HCT116 (cell line): ENCODE data around the gene PGM2. TPM values are rescaled to one million over a fixed set of nuclear protein-coding genes. Genes with fewer than 3 reads are reported as not detected.

ENCODE experiments used
- ATAC-seq: fragments of 200-7000 bp; cut with Tn5 transposase; 2 replicates; pipeline ENCODE4 v1.9.1; 2020; ENCODE audit warnings: mild to moderate bottlenecking, moderate library complexity
- BruUV-seq: library from RNA; stranded (reverse); fragments of 400-500 nt; replicated peaks from 2 replicates; lab custom pipeline; 2021; lab: Mats Ljungman, UMichigan
- CTCF ChIA-PET: fragments of 300-600 bp; sonication (Branson Sonifier 250); formaldehyde crosslinking; loops from one replicate; lab custom pipeline; 2021; ENCODE audit warnings: antibody characterized with exemption; lab: Charles Lee
- POLR2A ChIA-PET: fragments of 300-600, 350-600 bp; sonication (Branson Sonifier 250); formaldehyde crosslinking; loops from one replicate; lab custom pipeline; 2021; ENCODE audit warnings: antibody characterized with exemption; lab: Charles Lee
- RAD21 ChIA-PET, 2 experiments: fragments of 300-600 bp; sonication (Branson Sonifier 250); formaldehyde crosslinking; loops; one replicate each; lab custom pipeline; 2023; ENCODE audit warnings: low total read pairs in 2 of 2; ENCODE audit not compliant: uncharacterized antibody in 2 of 2, unreplicated experiment in 2 of 2, low non-redundant PET in 1 of 2; lab: Charles Lee
- DNase-seq: peaks from one replicate; pipeline ENCODE4 v3.0.0-alpha.2; 2010; ENCODE audit warnings: low read depth, low spot score
- H2AFZ ChIP-seq: fragments of 200-600 bp; shearing (Covaris generic), sonication (generic); 2 replicates; pipeline ENCODE4 v1.6.1; 2017; ENCODE audit warnings: low read depth, mixed run types, mixed read lengths, antibody characterized with exemption, low read length; ENCODE audit not compliant: poor library complexity, severe bottlenecking
- H3K27ac ChIP-seq: 2 replicates; pipeline ENCODE4 v1.5.1; 2012; ENCODE audit warnings: low read depth, low read length
- H3K27me3 ChIP-seq: fragments of 200-600 bp; sonication (generic); 2 replicates; pipeline ENCODE4 v1.6.1; 2016; ENCODE audit warnings: mixed run types, low read length, mixed read lengths; ENCODE audit not compliant: insufficient read depth
- H3K36me3 ChIP-seq, 2 experiments: fragments of 200-500 bp in 1 of 2; fragments of 200-600 bp in 1 of 2; sonication (Bioruptor generic) in 1 of 2; sonication (generic) in 1 of 2; 2 replicates each; pipeline versions ENCODE4 v1.5.1 to v1.6.1; 2014 to 2016; ENCODE audit warnings: low read length in 2 of 2, inconsistent platforms in 1 of 2, mixed read lengths in 1 of 2, mixed run types in 1 of 2; ENCODE audit not compliant: insufficient read depth in 2 of 2, control insufficient read depth in 1 of 2
- H3K4me1 ChIP-seq, 2 experiments: fragments of 200-600 bp in 1 of 2; sonication (generic) in 1 of 2; 2 replicates each; pipeline versions ENCODE4 v1.5.1 to v1.6.1; 2012 to 2017; ENCODE audit warnings: low read length in 2 of 2, inconsistent platforms in 1 of 2, mild to moderate bottlenecking in 1 of 2, mixed read lengths in 1 of 2, mixed run types in 1 of 2, moderate library complexity in 1 of 2; ENCODE audit not compliant: insufficient read depth in 2 of 2, control insufficient read depth in 1 of 2
- H3K4me2 ChIP-seq: fragments of 200-600 bp; sonication (generic); 2 replicates; pipeline ENCODE4 v1.6.1; 2017; ENCODE audit warnings: mixed run types, low read length, mixed read lengths
- H3K4me3 ChIP-seq, 2 experiments: fragments of 200-600 bp in 1 of 2; sonication (generic) in 1 of 2; replicated peaks in 1 of 2; 2 replicates each; pipeline ENCODE4 v1.5.1; 2011 to 2016; ENCODE audit warnings: low read length in 2 of 2, control low read depth in 1 of 2, low read depth in 1 of 2, mild to moderate bottlenecking in 1 of 2, mixed read lengths in 1 of 2, mixed run types in 1 of 2
- H3K79me2 ChIP-seq: fragments of 200-600 bp; sonication (generic); 2 replicates; pipeline ENCODE4 v1.6.1; 2017; ENCODE audit warnings: mild to moderate bottlenecking, mixed run types, low read length, moderate library complexity, mixed read lengths; ENCODE audit not compliant: insufficient read depth
- H3K9ac ChIP-seq: fragments of 200-600 bp; sonication (generic); 2 replicates; pipeline ENCODE4 v1.6.1; 2016; ENCODE audit warnings: low read length, mixed read lengths
- H3K9me2 ChIP-seq: fragments of 200-600 bp; sonication (generic), shearing (Covaris generic); 2 replicates; pipeline ENCODE4 v1.6.1; 2017; ENCODE audit warnings: mixed run types, mild to moderate bottlenecking, moderate library complexity; ENCODE audit not compliant: insufficient read depth
- H3K9me3 ChIP-seq, 2 experiments: fragments of 200-500 bp in 1 of 2; fragments of 200-600 bp in 1 of 2; sonication (Bioruptor generic) in 1 of 2; sonication (generic) in 1 of 2; 2 replicates each; pipeline ENCODE4 v1.6.1; 2014 to 2017; ENCODE audit warnings: low read length in 2 of 2, mixed read lengths in 2 of 2, inconsistent platforms in 1 of 2, low read depth in 1 of 2, mild to moderate bottlenecking in 1 of 2, mixed run types in 1 of 2, moderate library complexity in 1 of 2; ENCODE audit not compliant: control insufficient read depth in 1 of 2, insufficient read depth in 1 of 2
- H4K20me1 ChIP-seq: fragments of 200-600 bp; sonication (generic), shearing (Covaris generic); 2 replicates; pipeline ENCODE4 v1.6.1; 2017; ENCODE audit warnings: mixed run types, mild to moderate bottlenecking, moderate library complexity; ENCODE audit not compliant: insufficient read depth
- CBX3 ChIP-seq: IDR thresholded peaks from 2 replicates; pipeline ENCODE4 v1.6.1; 2012; ENCODE audit warnings: low read depth
- CTCF ChIP-seq, 3 experiments: fragments of 200-600 bp in 1 of 3; sonication (generic) in 1 of 3; IDR thresholded peaks in 2 of 3; conservative IDR thresholded peaks in 1 of 3; 2 replicates each; pipeline ENCODE4 v1.5.1; 2012 to 2017; ENCODE audit warnings: low read depth in 2 of 3, low read length in 2 of 3, antibody characterized with exemption in 1 of 3, borderline replicate concordance in 1 of 3, control low read depth in 1 of 3, mild to moderate bottlenecking in 1 of 3, mixed read lengths in 1 of 3, mixed run types in 1 of 3, moderate library complexity in 1 of 3; ENCODE audit not compliant: insufficient read depth in 1 of 3
- EGR1 ChIP-seq: IDR thresholded peaks from 2 replicates; pipeline ENCODE4 v1.6.1; 2012; ENCODE audit warnings: low read depth
- ELF1 ChIP-seq: IDR thresholded peaks from 2 replicates; pipeline ENCODE4 v1.6.1; 2012; ENCODE audit warnings: low read depth, borderline replicate concordance
- EZH2 ChIP-seq: fragments of 200-600 bp; sonication (generic); IDR thresholded peaks from 2 replicates; pipeline ENCODE4 v1.6.1; 2017; ENCODE audit warnings: antibody characterized with exemption, mixed run types
- EZH2phosphoT487 ChIP-seq: fragments of 200-600 bp; IDR thresholded peaks from 2 replicates; pipeline ENCODE4 v1.6.1; 2018; ENCODE audit warnings: antibody characterized with exemption, borderline replicate concordance
- FOSL1 ChIP-seq: IDR thresholded peaks from 2 replicates; pipeline ENCODE4 v1.6.1; 2012; ENCODE audit warnings: low read depth
- MAX ChIP-seq: IDR thresholded peaks from 2 replicates; pipeline ENCODE4 v1.6.1; 2012
- POLR2A ChIP-seq: IDR thresholded peaks from 2 replicates; pipeline ENCODE4 v1.7.0; 2011; ENCODE audit warnings: borderline replicate concordance; ENCODE audit not compliant: insufficient read depth, insufficient read length; ENCODE audit errors: extremely low read depth
- RAD21 ChIP-seq: IDR thresholded peaks from 2 replicates; pipeline ENCODE4 v1.6.1; 2012; ENCODE audit warnings: low read depth, mild to moderate bottlenecking
- SIN3A ChIP-seq: IDR thresholded peaks from 2 replicates; pipeline ENCODE4 v1.6.1; 2012; ENCODE audit warnings: low read depth
- SP1 ChIP-seq: IDR thresholded peaks from 2 replicates; pipeline ENCODE4 v1.6.1; 2012; ENCODE audit warnings: low read depth
- SRF ChIP-seq: IDR thresholded peaks from 2 replicates; pipeline ENCODE4 v1.6.1; 2012; ENCODE audit warnings: low read depth
- YY1 ChIP-seq: IDR thresholded peaks from 2 replicates; pipeline ENCODE4 v1.6.1; 2011; ENCODE audit warnings: low read length, low read depth, moderate library complexity, mild to moderate bottlenecking; ENCODE audit not compliant: insufficient replicate concordance; ENCODE audit errors: extremely low read depth
- ZFX ChIP-seq: fragments of 450-650 bp; IDR thresholded peaks from 2 replicates; pipeline ENCODE4 v1.6.1; 2017
- intact Hi-C: fragments of 100-400 bp; cut with micrococcal nuclease; formaldehyde crosslinking; loops from 2 replicates; pipeline ENCODE4 v1.10.0; 2022
- total RNA-seq: library from RNA; stranded (reverse); gene quantifications from one replicate; pipeline ENCODE4 v1.2.1, GENCODE V29; 2021; ENCODE audit not compliant: unreplicated experiment
- TF ChIP-seq, protein P1 (sequence below): IDR thresholded peaks from 2 replicates; pipeline ENCODE4 v1.6.1; 2012

PGM2 gene
- total RNA-seq, 1 experiment from 2014 or later = 48.6 TPM

GRCh38 chr4:37780444-37781130, 45.9 kb upstream of the PGM2 start:
- Histone ChIP-seq H3K4me3 (no peak overlapping the region), H3K4me2 (no peak overlapping the region), H2AFZ (no peak overlapping the region), H3K36me3 (no peaks in the 10 kb centered on the region), H3K79me2 (no peaks in the 10 kb centered on the region), H3K9ac (no peak overlapping the region), H3K27ac (no peak overlapping the region), H3K27me3 (no peaks in the 10 kb centered on the region), H3K4me1 (no peaks in the 10 kb centered on the region), H3K9me3 (no peaks in the 10 kb centered on the region), H4K20me1 (no peaks in the 10 kb centered on the region), H3K9me2 (no peaks in the 10 kb centered on the region)
- CTCF ChIA-PET = no interaction called here
- no peak for ATAC-seq
- RAD21 ChIA-PET = no interaction called here
- no peak for DNase-seq
- BruUV-seq = no TSS peak
- TF ChIP-seq SIN3A (no peak), EZH2phosphoT487 (no peak), MAX (no peak), ELF1 (no peak), EGR1 (no peak), EZH2 (no peak), ZFX (no peak), SP1 (no peak), CTCF (IDR thresholded peaks at IDR 0.05 in 2 of 3, conservative IDR thresholded peaks at IDR 0.05 in 1 of 3; ENCODE audit: borderline replicate concordance in 1 of 3, insufficient read depth in 1 of 3, low read depth in 2 of 3, low read length in 2 of 3) (no peak), YY1 (no peak), RAD21 (no peak), CBX3 (no peak), SRF (no peak), POLR2A (no peak), FOSL1 (no peak)
- TF ChIP-seq, protein P1, sequence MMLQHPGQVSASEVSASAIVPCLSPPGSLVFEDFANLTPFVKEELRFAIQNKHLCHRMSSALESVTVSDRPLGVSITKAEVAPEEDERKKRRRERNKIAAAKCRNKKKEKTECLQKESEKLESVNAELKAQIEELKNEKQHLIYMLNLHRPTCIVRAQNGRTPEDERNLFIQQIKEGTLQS = no peak
- POLR2A ChIA-PET = interaction anchor here (0.6 kb wide), 1 partner anchor 303 kb away, joined by 3 read pairs; no protein-coding TSS in a partner anchor
- intact Hi-C loops = no loop called here
